Activated CD8-positive, alpha-beta memory T cell treated with anti-CD3 and anti-CD28 coated beads, Interleukin-2, amount 50 U/mL, for 1 hour (primary cell): ENCODE results near the gene CCNB2.

Source experiments
- DNase-seq: peaks from one replicate; pipeline ENCODE4 v3.0.0-alpha.2; 2020; ENCODE audit errors: extremely low read depth

Gene CCNB2

DNA sequence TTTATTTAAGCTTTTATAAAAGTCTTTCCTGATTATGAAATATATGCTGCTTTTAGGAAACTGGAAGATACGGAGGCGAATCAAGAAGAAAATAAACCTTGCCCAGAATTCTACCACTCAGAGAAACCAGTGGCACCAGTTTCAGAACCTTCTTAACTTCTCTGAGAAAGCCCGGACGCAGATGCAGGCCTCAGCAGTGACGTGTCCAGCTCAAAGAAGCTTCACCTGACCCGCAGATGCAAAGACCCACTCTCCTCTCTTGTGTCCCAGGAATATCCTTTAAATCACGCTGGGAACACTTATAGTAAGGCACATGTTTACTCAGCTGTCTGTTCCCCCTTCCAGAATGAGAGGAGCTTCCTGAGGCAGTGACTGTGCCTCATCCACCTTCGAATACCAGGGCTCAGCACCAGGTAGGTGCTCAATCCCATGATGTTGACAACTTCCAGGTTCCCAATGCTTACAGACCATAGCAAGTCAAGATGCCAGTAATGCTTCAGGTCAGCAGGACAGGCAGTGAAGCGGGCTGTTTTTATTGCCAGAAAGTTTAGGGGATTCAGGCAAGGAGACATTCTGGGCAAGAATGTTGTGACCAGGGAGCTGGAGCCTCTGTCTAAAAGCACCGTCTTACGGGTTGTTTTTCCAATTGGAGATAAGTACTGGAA lies 61.8 kb downstream of the CCNB2 start:
- DNase-seq, result no peak

DNA sequence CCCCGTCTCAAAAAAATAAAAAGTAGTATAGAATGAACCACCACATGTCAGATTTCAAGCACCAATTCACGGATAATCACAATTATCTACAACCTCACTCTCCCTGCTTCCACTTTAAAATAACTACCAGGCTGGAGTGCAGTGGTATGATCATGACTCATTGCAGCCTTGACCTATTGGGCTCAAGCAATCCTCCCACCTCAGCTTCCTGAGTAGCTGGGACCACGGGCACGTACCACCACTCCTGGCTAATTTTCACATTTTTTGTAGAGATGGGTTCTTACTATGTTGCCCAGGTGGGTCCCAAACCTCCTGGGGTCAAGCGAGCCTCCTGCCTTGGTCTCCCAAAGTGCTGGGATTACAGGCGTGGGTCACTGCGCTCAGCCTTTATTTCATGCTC lies 63.6 kb downstream of the CCNB2 start:
- DNase-seq, result no peak

GRCh38 chr15:59169251-59169708 lies 64.3 kb downstream of the CCNB2 start:
- DNase-seq, result no peak

- DNase-seq, result no peak
These were observed 65.5 kb downstream of the CCNB2 start for GRCh38 chr15:59170295-59171066.

- no peak for DNase-seq
These were observed 66.1 kb downstream of the CCNB2 start for GRCh38 chr15:59171067-59171397.

DNA sequence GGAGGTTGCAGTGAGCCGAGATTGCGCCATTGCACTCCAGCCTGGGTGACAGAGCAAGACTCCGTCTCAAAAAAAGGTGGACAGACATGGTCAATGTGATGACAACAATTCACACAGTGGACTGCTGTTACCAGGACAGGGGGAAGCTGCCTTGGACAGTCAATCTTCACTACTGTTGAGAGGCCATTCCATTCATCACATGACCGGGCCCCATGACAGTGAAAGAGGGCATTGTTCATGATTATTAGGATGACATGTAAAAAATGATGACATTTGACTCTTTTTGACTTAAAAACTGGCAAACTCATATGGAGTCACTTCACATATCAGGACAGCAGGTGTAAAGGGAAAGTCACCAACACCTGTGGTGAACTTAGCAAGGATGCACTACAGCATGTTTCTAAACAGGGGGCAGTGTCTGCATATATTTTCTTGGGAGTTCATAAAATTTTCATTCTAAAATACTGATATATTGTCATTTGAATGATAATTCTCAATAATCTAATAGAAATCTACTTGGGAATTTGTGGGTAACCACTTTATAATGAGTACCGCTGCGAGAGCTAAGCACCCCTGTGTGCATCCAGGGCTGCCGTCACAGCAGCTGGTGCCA lies 67.4 kb downstream of the CCNB2 start:
- DNase-seq, result no peak

GRCh38 chr15:59173194-59173593 lies 68.2 kb downstream of the CCNB2 start:
- no peak for DNase-seq

DNA sequence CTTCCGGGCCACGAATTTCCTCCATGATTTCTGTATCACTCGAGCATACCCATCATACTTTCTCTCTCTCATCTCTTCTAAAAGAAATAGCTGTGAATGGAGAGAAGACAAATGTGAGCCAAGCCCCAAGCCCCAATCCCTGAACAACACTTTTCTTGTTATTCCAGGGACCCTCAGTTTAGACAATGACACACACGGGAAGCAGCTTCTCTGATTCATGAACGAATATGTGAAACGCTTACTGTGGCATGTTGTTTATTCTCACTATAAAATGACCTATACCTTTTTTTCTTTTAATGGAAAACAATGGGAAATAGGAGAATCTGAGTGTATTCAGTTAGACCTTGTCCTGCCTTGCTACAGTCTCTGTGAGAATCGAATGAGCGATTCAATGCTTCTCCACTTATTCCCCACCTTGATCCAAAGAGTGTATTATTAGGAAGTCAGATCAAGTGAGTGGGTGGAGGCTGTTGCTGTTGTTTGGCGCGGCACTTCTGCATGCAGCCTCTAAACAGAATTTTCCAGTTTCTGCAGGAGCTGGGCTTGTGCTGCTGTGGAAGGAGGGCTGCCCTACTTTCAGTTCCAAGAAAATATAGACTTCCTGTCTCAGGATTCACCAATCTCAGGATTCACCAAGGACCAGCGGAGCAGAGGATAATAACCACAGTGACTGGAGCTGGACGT lies 69.3 kb downstream of the CCNB2 start:
- no peak for DNase-seq
